ENCODE measurements around the gene LPAR5.

GRCh38 chr12:6604259-6605029 lies 31.3 kb downstream of the LPAR5 start:
- TF ChIP-seq CTCF (IDR thresholded peaks at IDR 0.05): no peak
- no peak for TF ChIP-seq POLR2A (IDR thresholded peaks at IDR 0.05)

Data from Peyer's patch (tissue), 4 donors.